ENCODE results near the gene C16orf89. TPM values are rescaled to one million over a fixed set of nuclear protein-coding genes. Genes with fewer than 3 reads are reported as not detected.

Gene C16orf89
- polyA plus RNA-seq, 1 donor (not counting 4 experiments of a cell fraction or from before 2014, with no cell fraction given): not detected

DNA sequence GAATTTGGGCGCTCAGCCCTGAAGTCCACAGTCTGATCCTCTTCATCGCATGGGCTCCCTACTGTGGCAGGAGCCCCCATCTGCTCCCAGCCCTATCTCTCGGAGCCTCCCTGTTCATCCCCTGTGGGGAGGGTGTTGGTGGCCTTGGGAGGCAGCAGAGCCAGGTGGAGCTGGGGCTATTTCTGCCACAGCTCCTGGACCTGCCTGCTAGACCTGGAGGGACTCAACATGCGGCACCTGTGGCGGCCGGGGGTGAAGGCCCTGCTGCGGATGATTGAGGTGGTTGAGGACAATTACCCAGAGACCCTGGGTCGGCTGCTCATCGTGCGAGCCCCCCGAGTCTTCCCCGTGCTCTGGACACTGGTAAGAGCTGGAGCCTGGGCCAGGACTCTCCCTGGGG, 62.5 kb downstream of the C16orf89 start:
- Histone ChIP-seq H3K36me3 (ENCODE audit: control insufficient read depth in 2 of 2, extremely low read depth in 1 of 2, insufficient read depth in 2 of 2, low read length in 2 of 2) (no peaks in the 10 kb centered on the region), H3K79me2 (ENCODE audit: control insufficient read depth, insufficient read depth, low read length) (no peaks in the 10 kb centered on the region), H3K27ac (ENCODE audit: control insufficient read depth, insufficient read depth, low read length) (no peak overlapping the region), H3K4me2 (ENCODE audit: control insufficient read depth, extremely low read depth, insufficient read depth, low read depth, low read length) (no peak overlapping the region), H2AFZ (ENCODE audit: control insufficient read depth, low read length) (no peak overlapping the region), H3K9ac (ENCODE audit: control insufficient read depth, extremely low read depth, insufficient read depth, low read length) (no peak overlapping the region), H3K27me3 (ENCODE audit: control insufficient read depth, extremely low read depth, insufficient read depth, low read length) (no peaks in the 10 kb centered on the region), H3K4me3 (ENCODE audit: control insufficient read depth in 2 of 3, extremely low read depth in 1 of 3, insufficient read depth in 2 of 3, low read depth in 1 of 3, low read length in 3 of 3) (no peak overlapping the region), H3K9me1 (ENCODE audit: control insufficient read depth, extremely low read depth, insufficient read depth, low read length) (no peaks in the 10 kb centered on the region), H3K4me1 (ENCODE audit: control insufficient read depth, extremely low read depth, insufficient read depth, low read length) (no peaks in the 10 kb centered on the region), H4K20me1 (ENCODE audit: control insufficient read depth, extremely low read depth, insufficient read depth, low read length) (no peaks in the 10 kb centered on the region), H3K9me3 (ENCODE audit: control insufficient read depth, low read depth, low read length) (no peaks in the 10 kb centered on the region)
- FAIRE-seq: no peak
- dilution Hi-C loops (cut with MboI; ENCODE audit: extremely low pct_ligation_motif_present, low sequenced_read_pairs): no loop called here
- no peak for TF ChIP-seq EZH2 (IDR thresholded peaks at IDR 0.05; ENCODE audit: low read length)
- TF ChIP-seq, protein P1, sequence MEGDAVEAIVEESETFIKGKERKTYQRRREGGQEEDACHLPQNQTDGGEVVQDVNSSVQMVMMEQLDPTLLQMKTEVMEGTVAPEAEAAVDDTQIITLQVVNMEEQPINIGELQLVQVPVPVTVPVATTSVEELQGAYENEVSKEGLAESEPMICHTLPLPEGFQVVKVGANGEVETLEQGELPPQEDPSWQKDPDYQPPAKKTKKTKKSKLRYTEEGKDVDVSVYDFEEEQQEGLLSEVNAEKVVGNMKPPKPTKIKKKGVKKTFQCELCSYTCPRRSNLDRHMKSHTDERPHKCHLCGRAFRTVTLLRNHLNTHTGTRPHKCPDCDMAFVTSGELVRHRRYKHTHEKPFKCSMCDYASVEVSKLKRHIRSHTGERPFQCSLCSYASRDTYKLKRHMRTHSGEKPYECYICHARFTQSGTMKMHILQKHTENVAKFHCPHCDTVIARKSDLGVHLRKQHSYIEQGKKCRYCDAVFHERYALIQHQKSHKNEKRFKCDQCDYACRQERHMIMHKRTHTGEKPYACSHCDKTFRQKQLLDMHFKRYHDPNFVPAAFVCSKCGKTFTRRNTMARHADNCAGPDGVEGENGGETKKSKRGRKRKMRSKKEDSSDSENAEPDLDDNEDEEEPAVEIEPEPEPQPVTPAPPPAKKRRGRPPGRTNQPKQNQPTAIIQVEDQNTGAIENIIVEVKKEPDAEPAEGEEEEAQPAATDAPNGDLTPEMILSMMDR (optimal IDR thresholded peaks at IDR 0.05 in 1 of 3, IDR thresholded peaks at IDR 0.05 in 1 of 3, conservative IDR thresholded peaks at IDR 0.05 in 1 of 3; ENCODE audit: extremely low read depth in 1 of 3, insufficient read depth in 2 of 3, low read length in 3 of 3): no peak
- no peak for DNase-seq (ENCODE audit: low read depth, low spot score)

DNA sequence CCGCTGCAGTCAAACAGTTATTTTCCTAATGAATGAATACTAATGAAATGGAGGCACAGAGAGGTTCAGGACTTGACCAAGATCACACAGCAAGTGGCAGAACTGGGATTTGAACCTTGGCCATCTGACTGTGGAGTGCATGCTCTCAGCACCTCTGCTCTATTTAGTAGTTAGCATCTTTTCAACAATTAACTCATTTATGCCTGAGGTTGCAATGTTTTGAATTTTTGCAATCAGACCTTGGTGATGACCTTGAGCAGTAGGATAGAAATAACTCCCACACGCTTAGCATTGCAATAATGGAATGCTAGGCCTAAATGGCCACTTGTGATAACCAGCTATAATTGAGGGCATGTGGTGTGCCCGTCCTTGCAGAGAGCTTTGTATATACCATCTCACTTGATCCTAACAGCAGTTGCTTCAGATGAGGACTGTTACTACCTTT, 63.0 kb downstream of the C16orf89 start:
- H3K4me3 ChIP-seq (ENCODE audit: control insufficient read depth in 2 of 3, extremely low read depth in 1 of 3, insufficient read depth in 2 of 3, low read depth in 1 of 3, low read length in 3 of 3): no peak overlapping the region
- FAIRE-seq (no peak), DNase-seq (ENCODE audit: low read depth, low spot score) (no peak)
- no peaks in the 10 kb centered on the region for H4K20me1 ChIP-seq (ENCODE audit: control insufficient read depth, extremely low read depth, insufficient read depth, low read length)
- no peaks in the 10 kb centered on the region for H3K79me2 ChIP-seq (ENCODE audit: control insufficient read depth, insufficient read depth, low read length)
- no peaks in the 10 kb centered on the region for H3K9me1 ChIP-seq (ENCODE audit: control insufficient read depth, extremely low read depth, insufficient read depth, low read length)
- TF ChIP-seq, protein P1 (optimal IDR thresholded peaks at IDR 0.05 in 1 of 3, IDR thresholded peaks at IDR 0.05 in 1 of 3, conservative IDR thresholded peaks at IDR 0.05 in 1 of 3; ENCODE audit: extremely low read depth in 1 of 3, insufficient read depth in 2 of 3, low read length in 3 of 3): no peak
- TF ChIP-seq EZH2 (IDR thresholded peaks at IDR 0.05; ENCODE audit: low read length): no peak
- no peak overlapping the region for H3K9ac ChIP-seq (ENCODE audit: control insufficient read depth, extremely low read depth, insufficient read depth, low read length)
- H3K4me2 ChIP-seq (ENCODE audit: control insufficient read depth, extremely low read depth, insufficient read depth, low read depth, low read length): no peak overlapping the region
- H3K27ac ChIP-seq (ENCODE audit: control insufficient read depth, insufficient read depth, low read length): no peak overlapping the region
- dilution Hi-C loops (cut with MboI; ENCODE audit: extremely low pct_ligation_motif_present, low sequenced_read_pairs): no loop called here
- H3K4me1 ChIP-seq (ENCODE audit: control insufficient read depth, extremely low read depth, insufficient read depth, low read length): no peaks in the 10 kb centered on the region
- H3K27me3 ChIP-seq (ENCODE audit: control insufficient read depth, extremely low read depth, insufficient read depth, low read length): no peaks in the 10 kb centered on the region
- H3K9me3 ChIP-seq (ENCODE audit: control insufficient read depth, low read depth, low read length): no peaks in the 10 kb centered on the region
- H3K36me3 ChIP-seq (ENCODE audit: control insufficient read depth in 2 of 2, extremely low read depth in 1 of 2, insufficient read depth in 2 of 2, low read length in 2 of 2): no peaks in the 10 kb centered on the region
- H2AFZ ChIP-seq (ENCODE audit: control insufficient read depth, low read length): no peak overlapping the region
